H1 (cell line): ENCODE results near the gene GPANK1. TPM values are rescaled to one million over a fixed set of nuclear protein-coding genes. Genes with fewer than 3 reads are reported as not detected.

Source experiments
- BACH1 ChIP-seq: IDR thresholded peaks from 2 replicates; pipeline ENCODE4 v1.6.1; 2012; ENCODE audit warnings: low read length, improper control_type of control experiment
- CEBPB ChIP-seq: IDR thresholded peaks from 2 replicates; pipeline ENCODE4 v1.6.1; 2012; ENCODE audit warnings: low read depth, low read length
- CHD7 ChIP-seq: fragments of 300-600 bp; sonication (generic); IDR thresholded peaks from 2 replicates; pipeline ENCODE4 v1.7.1; 2012; ENCODE audit warnings: low read length, moderate library complexity, mild to moderate bottlenecking, inconsistent platforms; ENCODE audit not compliant: insufficient replicate concordance
- EGR1 ChIP-seq: IDR thresholded peaks from 2 replicates; pipeline ENCODE4 v1.6.1; 2011; ENCODE audit warnings: low read depth, low read length, borderline replicate concordance
- EZH2 ChIP-seq: fragments of 200-600 bp; sonication (generic); IDR thresholded peaks from 2 replicates; pipeline ENCODE4 v1.7.1; 2012; ENCODE audit warnings: low read depth, mild to moderate bottlenecking, moderate library complexity, low read length, inconsistent platforms; ENCODE audit not compliant: severe bottlenecking
- KDM4A ChIP-seq: IDR thresholded peaks from one replicate; pipeline ENCODE4 v1.7.1; 2012; ENCODE audit warnings: low read depth, mild to moderate bottlenecking, moderate library complexity, low read length, inconsistent platforms; ENCODE audit not compliant: severe bottlenecking
- NRF1 ChIP-seq: IDR thresholded peaks from 2 replicates; pipeline ENCODE4 v1.6.1; 2011; ENCODE audit warnings: mild to moderate bottlenecking, low read depth, low read length, improper control_type of control experiment
- SP1 ChIP-seq: IDR thresholded peaks from 2 replicates; pipeline ENCODE4 v1.6.1; 2011; ENCODE audit warnings: low read depth, low read length
- SP4 ChIP-seq: IDR thresholded peaks from 2 replicates; pipeline ENCODE4 v1.6.1; 2012; ENCODE audit warnings: low read length, inconsistent platforms
- TBP ChIP-seq: IDR thresholded peaks from 2 replicates; pipeline ENCODE4 v1.6.1; 2011; ENCODE audit warnings: low read depth, low read length, improper control_type of control experiment
- ZNF274 ChIP-seq: IDR thresholded peaks from 2 replicates; pipeline ENCODE4 v1.7.0; 2012; ENCODE audit warnings: low read length, borderline replicate concordance; ENCODE audit errors: extremely low read depth
- polyA plus RNA-seq, 7 experiments: library from polyadenylated mRNA; depleted of rRNA in 3 of 7; stranded (reverse) in 5 of 7; unstranded in 2 of 7; fragments of >200 nt in 5 of 7; fragments of 200-250 nt in 2 of 7; gene quantifications; 1 replicate in 5 of 7; 2 replicates in 1 of 7; 4 replicates in 1 of 7; pipeline versions ENCODE4 v1.2.1 to v1.2.3, GENCODE V29; 2011 to 2013; ENCODE audit warnings: missing spikeins in 2 of 7, mixed read lengths in 2 of 7
- total RNA-seq: library from RNA; stranded (reverse); fragmentation: NEBNext Ultra II Directional; extraction: Animal tissue kit (Norgen Biotek cat#: 25700); gene quantifications from 2 replicates; pipeline ENCODE4 v1.2.1, GENCODE V29; 2021

Gene GPANK1
- total and polyA plus RNA-seq, 2 of the 8 experiments (the other 6 are each of a cell fraction or from before 2014, with no cell fraction given), result 24.5 to 30.2 TPM

DNA sequence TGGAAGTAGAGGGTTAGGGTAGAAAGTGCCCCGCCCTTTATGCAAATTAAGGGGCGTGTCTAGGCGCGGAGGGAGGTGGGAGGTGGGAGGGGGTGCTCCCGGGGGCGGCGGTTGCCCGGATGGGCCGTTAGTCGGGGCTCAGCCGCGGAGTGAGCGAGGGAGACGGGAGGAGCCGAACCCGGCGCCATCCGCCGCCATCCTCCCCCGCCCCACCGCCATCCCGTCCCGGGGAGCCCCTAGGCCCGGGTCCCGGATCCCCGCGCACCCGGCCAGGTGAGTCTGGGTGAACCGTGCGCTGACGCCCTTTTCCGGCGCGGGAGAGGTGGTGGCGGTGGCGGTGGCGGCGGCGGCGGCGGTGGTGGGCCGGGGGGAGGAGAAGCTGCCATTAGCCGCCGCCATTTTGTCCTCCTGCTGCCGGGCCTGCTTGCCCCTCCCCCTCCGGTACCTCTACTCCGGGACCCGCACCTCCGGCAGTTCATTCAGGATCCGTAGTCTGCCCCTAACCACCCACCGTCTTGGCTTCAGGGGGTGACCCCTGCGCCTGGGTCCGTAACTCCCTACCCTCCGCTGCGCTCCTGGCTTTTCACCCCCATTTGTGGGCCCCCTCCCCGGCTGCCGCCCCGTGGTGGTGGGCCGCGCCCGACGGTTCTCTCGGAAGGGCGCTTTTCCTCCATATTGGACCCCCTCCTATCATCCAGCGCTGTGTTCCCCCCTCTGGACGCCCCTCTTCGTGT lies 44.0 kb downstream of the GPANK1 start, which contains the start of gene PRRC2A (continued):
- TF ChIP-seq CHD7, result no peak
- TF ChIP-seq ZNF274, result no peak
- TF ChIP-seq BACH1, result no peak
- TF ChIP-seq EGR1, result 0 out of 2 replicates have a peak, but pooled peaks have one; percentile 6
- no peak; the same call in 1 of the 2 replicates for TF ChIP-seq SP4
- TF ChIP-seq CEBPB, result no peak
- TF ChIP-seq SP1, result no peak; the same call in 1 of the 2 replicates
- no peak for TF ChIP-seq EZH2
- peak; percentile 26 for TF ChIP-seq KDM4A
- peak; percentile 92; the same call in 1 of the 2 replicates for TF ChIP-seq TBP
- TF ChIP-seq NRF1, result no peak
- TF ChIP-seq, all 59 proteins: peak for 17
